ENCODE measurements around the gene MRGPRE. TPM values are rescaled to one million over a fixed set of nuclear protein-coding genes. Genes with fewer than 3 reads are reported as not detected.
A peak's percentile ranks its signal among the peaks of the same experiment; 100 is the strongest.

Gene MRGPRE
- total RNA-seq, 6 donors from 2014 or later: 0.26 TPM; not detected in 5

GRCh38 chr11:3193373-3194015 is 38.7 kb downstream of the MRGPRE start:
- no peak for ATAC-seq (ENCODE audit: low FRiP score in 2 of 2)
- no peak overlapping the region for H3K27ac ChIP-seq
- WGBS, 2 donors: 77 to 91% methylated on average over 9 to 19 of the region's 19 CpGs
- TF ChIP-seq POLR2A (IDR thresholded peaks at IDR 0.05): no peak
- no peak for TF ChIP-seq EP300 (IDR thresholded peaks at IDR 0.05)
- TF ChIP-seq CTCF (IDR thresholded peaks at IDR 0.05): no peak
- no peak for TF ChIP-seq POLR2AphosphoS5 (IDR thresholded peaks at IDR 0.05)
- peaks cover 0 to 5% (median 0%) of the 10 kb centered on the region in 4 donors for H3K4me1 ChIP-seq
- no peaks in the 10 kb centered on the region for H3K9me3 ChIP-seq
- H3K27me3 ChIP-seq: no peaks in the 10 kb centered on the region
- peak in 1 of 2 donors; percentile 56 for DNase-seq
- H3K4me3 ChIP-seq: no peak overlapping the region
- H3K36me3 ChIP-seq: no peaks in the 10 kb centered on the region

- no peak overlapping the region for H3K27ac ChIP-seq
- peaks cover 0 to 5% (median 0%) of the 10 kb centered on the region in 4 donors for H3K4me1 ChIP-seq
- no peak for ATAC-seq (ENCODE audit: low FRiP score in 2 of 2)
- TF ChIP-seq CTCF (IDR thresholded peaks at IDR 0.05): no peak
- TF ChIP-seq POLR2AphosphoS5 (IDR thresholded peaks at IDR 0.05): no peak
- TF ChIP-seq EP300 (IDR thresholded peaks at IDR 0.05): no peak
- TF ChIP-seq POLR2A (IDR thresholded peaks at IDR 0.05): no peak
- no peak for DNase-seq
- H3K4me3 ChIP-seq: no peak overlapping the region
- H3K27me3 ChIP-seq: no peaks in the 10 kb centered on the region
- no peaks in the 10 kb centered on the region for H3K9me3 ChIP-seq
- no peaks in the 10 kb centered on the region for H3K36me3 ChIP-seq
- WGBS, 2 donors: 87 to 92% methylated on average over 13 to 14 of the region's 14 CpGs
These were observed 39.5 kb downstream of the MRGPRE start for GRCh38 chr11:3192511-3193372.

DNA sequence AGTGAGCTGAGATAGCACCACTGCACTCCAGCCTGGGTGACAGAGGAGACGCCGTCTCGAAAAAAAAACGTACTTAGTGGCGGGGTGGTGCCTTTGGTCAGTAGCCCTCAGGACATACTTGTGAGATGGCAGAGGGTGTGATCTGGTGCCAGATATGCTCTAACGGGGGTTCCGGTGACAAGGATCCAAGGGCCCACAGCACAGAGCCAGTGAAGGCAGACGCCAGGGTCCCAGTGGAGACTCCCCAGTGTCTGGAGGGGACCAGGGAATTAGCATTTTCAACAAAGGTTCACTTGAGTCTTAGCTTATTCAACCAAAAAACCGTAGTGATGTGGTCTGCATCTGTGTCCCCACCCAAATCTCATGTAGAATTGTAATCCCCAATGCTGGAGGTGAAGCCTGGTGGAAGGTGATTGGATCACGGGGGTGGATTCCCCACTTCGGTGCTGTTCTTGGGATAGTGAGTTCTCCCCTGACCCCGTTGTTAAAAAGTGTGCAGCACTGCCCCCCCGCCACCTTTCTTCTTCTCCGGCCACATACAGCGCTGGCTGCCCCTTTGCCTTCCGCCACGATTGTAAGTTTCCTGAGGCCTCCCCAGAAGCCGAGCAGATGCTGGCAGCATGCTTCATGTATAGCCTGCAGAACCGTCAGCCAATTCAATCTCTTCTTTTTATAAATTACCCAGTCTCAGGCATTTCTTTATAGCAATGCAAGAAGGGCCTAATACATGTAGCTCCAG is 40.5 kb downstream of the MRGPRE start:
- H3K4me3 ChIP-seq: no peak overlapping the region
- no peaks in the 10 kb centered on the region for H3K27me3 ChIP-seq
- no peak for DNase-seq
- no peaks in the 10 kb centered on the region for H3K36me3 ChIP-seq
- 87 to 94% methylated on average over 19 of the region's 19 CpGs for WGBS, 2 donors
- no peaks in the 10 kb centered on the region for H3K9me3 ChIP-seq
- no peak for ATAC-seq (ENCODE audit: low FRiP score in 2 of 2)
- peaks cover 0 to 5% (median 0%) of the 10 kb centered on the region in 4 donors for H3K4me1 ChIP-seq
- H3K27ac ChIP-seq: no peak overlapping the region
- TF ChIP-seq POLR2AphosphoS5 (IDR thresholded peaks at IDR 0.05): no peak
- no peak for TF ChIP-seq POLR2A (IDR thresholded peaks at IDR 0.05)
- no peak for TF ChIP-seq CTCF (IDR thresholded peaks at IDR 0.05)
- no peak for TF ChIP-seq EP300 (IDR thresholded peaks at IDR 0.05)

DNA sequence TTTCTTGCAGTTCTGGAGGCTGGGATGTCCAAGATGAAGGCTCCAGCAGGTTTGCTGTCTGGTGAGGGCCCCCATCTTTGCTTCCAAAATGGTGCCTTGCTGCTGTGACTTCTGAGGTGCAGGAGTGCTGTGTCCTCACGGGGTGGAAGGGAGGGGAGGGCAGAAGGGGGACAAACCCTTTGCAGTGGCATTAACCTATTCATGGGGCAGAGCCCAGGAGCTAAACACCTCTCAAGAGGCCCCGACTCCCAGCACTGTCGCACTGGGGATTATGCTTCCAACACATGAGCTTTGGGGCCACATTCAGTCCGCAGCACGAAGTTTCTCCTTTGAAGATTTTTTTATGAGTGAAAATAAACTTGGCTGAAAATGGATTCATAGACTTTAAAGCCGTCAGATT is 41.6 kb downstream of the MRGPRE start:
- WGBS, 2 donors: 86 to 92% methylated on average over 5 to 6 of the region's 6 CpGs
- no peak for DNase-seq
- H3K4me1 ChIP-seq: peaks cover 0 to 5% (median 0%) of the 10 kb centered on the region in 4 donors

More for the DNA sequence above, 41.6 kb downstream of the MRGPRE start:
- no peaks in the 10 kb centered on the region for H3K9me3 ChIP-seq
- ATAC-seq (ENCODE audit: low FRiP score in 2 of 2): no peak
- no peak overlapping the region for H3K27ac ChIP-seq
- no peaks in the 10 kb centered on the region for H3K36me3 ChIP-seq
- H3K27me3 ChIP-seq: no peaks in the 10 kb centered on the region
- TF ChIP-seq POLR2AphosphoS5 (IDR thresholded peaks at IDR 0.05): no peak
- no peak for TF ChIP-seq EP300 (IDR thresholded peaks at IDR 0.05)
- TF ChIP-seq CTCF (IDR thresholded peaks at IDR 0.05): no peak
- TF ChIP-seq POLR2A (IDR thresholded peaks at IDR 0.05): no peak
- no peak overlapping the region for H3K4me3 ChIP-seq

All from upper lobe of left lung (tissue), 6 donors.